H1 (cell line): ENCODE results near the gene OPCML. TPM values are rescaled to one million over a fixed set of nuclear protein-coding genes. Genes with fewer than 3 reads are reported as not detected.

ENCODE experiments used
- CTCF ChIA-PET: fragments of 300-600 bp; sonication (Branson Sonifier 250); formaldehyde crosslinking; loops from one replicate; lab custom pipeline; 2021; ENCODE audit not compliant: partially characterized antibody; lab: Charles Lee
- POLR2A ChIA-PET: fragments of 300-600 bp; sonication (Branson Sonifier 250); formaldehyde crosslinking; loops from one replicate; lab custom pipeline; 2021; ENCODE audit warnings: inconsistent platforms; ENCODE audit not compliant: partially characterized antibody; lab: Charles Lee
- DNase-seq, 2 experiments: peaks; one replicate each; pipeline versions ENCODE4 v3.0.0 to v3.0.0-alpha.2; 2010 to 2022; ENCODE audit warnings: low spot score in 2 of 2, low read depth in 1 of 2, mixed read lengths in 1 of 2
- FAIRE-seq: peaks from 2 replicates; lab custom pipeline; 2011; peaks lifted over from hg19 to GRCh38; lab: Jason Lieb, UNC
- H2AFZ ChIP-seq: 2 replicates; pipeline ENCODE4 v1.8.1; 2012; ENCODE audit warnings: low read length, inconsistent platforms
- H2AK5ac ChIP-seq: 2 replicates; pipeline ENCODE4 v1.6.1; 2013; ENCODE audit warnings: low read depth, low read length
- H2BK120ac ChIP-seq: replicated peaks from 2 replicates; pipeline ENCODE3; 2013; ENCODE audit warnings: low read depth, low read length, inconsistent platforms
- H2BK12ac ChIP-seq: 2 replicates; pipeline ENCODE4 v1.6.1; 2013; ENCODE audit warnings: low read depth, low read length
- H2BK15ac ChIP-seq: 2 replicates; pipeline ENCODE4 v1.6.1; 2013; ENCODE audit warnings: low read length
- H2BK20ac ChIP-seq: 2 replicates; pipeline ENCODE4 v1.6.1; 2013; ENCODE audit warnings: low read length
- H2BK5ac ChIP-seq: 2 replicates; pipeline ENCODE4 v1.6.1; 2013; ENCODE audit warnings: low read depth, low read length
- H3K14ac ChIP-seq: 2 replicates; pipeline ENCODE4 v1.6.1; 2013; ENCODE audit warnings: inconsistent platforms; ENCODE audit not compliant: insufficient read length
- H3K18ac ChIP-seq: 2 replicates; pipeline ENCODE4 v1.6.1; 2013; ENCODE audit warnings: low read length; ENCODE audit errors: extremely low read depth
- H3K23ac ChIP-seq: 2 replicates; pipeline ENCODE4 v1.6.1; 2013; ENCODE audit warnings: inconsistent platforms; ENCODE audit not compliant: insufficient read length
- H3K23me2 ChIP-seq: 2 replicates; pipeline ENCODE4 v1.6.1; 2013; ENCODE audit warnings: low read depth, low read length
- H3K27ac ChIP-seq: 2 replicates; pipeline ENCODE4 v1.6.1; 2011; ENCODE audit warnings: low read depth, low read length, inconsistent platforms
- H3K27me3 ChIP-seq, 4 experiments: replicated peaks in 1 of 4; 1 replicate in 1 of 4; 2 replicates in 3 of 4; pipeline versions ENCODE4 v1.6.1 to v1.8.1; 2011 to 2013; ENCODE audit warnings: low read length in 3 of 4, mild to moderate bottlenecking in 3 of 4, inconsistent platforms in 2 of 4, mixed read lengths in 2 of 4, moderate library complexity in 1 of 4; ENCODE audit not compliant: control insufficient read depth in 3 of 4, insufficient read depth in 3 of 4; ENCODE audit errors: extremely low read depth in 1 of 4
- H3K36me3 ChIP-seq, 4 experiments: 2 replicates each; pipeline versions ENCODE4 v1.6.1 to v1.8.1; 2011 to 2013; ENCODE audit warnings: mild to moderate bottlenecking in 4 of 4, low read length in 3 of 4, moderate library complexity in 2 of 4, control low read depth in 1 of 4, inconsistent platforms in 1 of 4; ENCODE audit not compliant: insufficient read depth in 4 of 4, control insufficient read depth in 2 of 4
- H3K4ac ChIP-seq: replicated peaks from 2 replicates; pipeline ENCODE3; 2013; ENCODE audit warnings: low read length, low read depth, mixed read lengths, inconsistent platforms; ENCODE audit not compliant: insufficient read length
- H3K4me1 ChIP-seq, 4 experiments: replicated peaks in 1 of 4; 1 replicate in 1 of 4; 2 replicates in 3 of 4; pipeline versions ENCODE4 v1.6.1 to v1.8.1; 2011 to 2013; ENCODE audit warnings: low read length in 3 of 4, inconsistent platforms in 2 of 4, mixed read lengths in 1 of 4; ENCODE audit not compliant: insufficient read depth in 4 of 4, control insufficient read depth in 3 of 4
- H3K4me2 ChIP-seq, 2 experiments: 2 replicates each; pipeline versions ENCODE4 v1.6.1 to v1.8.1; 2011 to 2013; ENCODE audit warnings: low read depth in 2 of 2, low read length in 2 of 2, control low read depth in 1 of 2, inconsistent platforms in 1 of 2, mild to moderate bottlenecking in 1 of 2; ENCODE audit not compliant: insufficient read depth in 1 of 2
- H3K4me3 ChIP-seq, 4 experiments: fragments of 200-600, 300-600 bp in 1 of 4; sonication (generic), shearing (Covaris generic), sonication (Bioruptor Twin) in 1 of 4; 2 replicates each; pipeline versions ENCODE4 v1.5.1 to v1.8.1; 2011 to 2016; ENCODE audit warnings: low read length in 4 of 4, low read depth in 3 of 4, control low read depth in 2 of 4, inconsistent platforms in 2 of 4, mild to moderate bottlenecking in 2 of 4, mixed read lengths in 1 of 4, moderate library complexity in 1 of 4; ENCODE audit not compliant: insufficient read depth in 2 of 4; ENCODE audit errors: extremely low read depth in 1 of 4
- H3K56ac ChIP-seq: replicated peaks from 2 replicates; pipeline ENCODE3; 2013; ENCODE audit warnings: low read depth, mild to moderate bottlenecking, mixed read lengths, low read length, inconsistent platforms; ENCODE audit not compliant: insufficient read length
- H3K79me1 ChIP-seq: 2 replicates; pipeline ENCODE4 v1.6.1; 2013; ENCODE audit warnings: low read depth, low read length, control low read depth
- H3K79me2 ChIP-seq, 2 experiments: 2 replicates each; pipeline versions ENCODE4 v1.6.1 to v1.8.1; 2012 to 2013; ENCODE audit warnings: low read length in 2 of 2, mild to moderate bottlenecking in 2 of 2, inconsistent platforms in 1 of 2; ENCODE audit not compliant: insufficient read depth in 2 of 2, control insufficient read depth in 1 of 2
- H3K9ac ChIP-seq, 4 experiments: replicated peaks in 1 of 4; 1 replicate in 1 of 4; 2 replicates in 3 of 4; pipeline versions ENCODE4 v1.6.1 to v1.8.1; 2011 to 2013; ENCODE audit warnings: low read depth in 3 of 4, low read length in 3 of 4, control low read depth in 2 of 4, mild to moderate bottlenecking in 2 of 4, moderate library complexity in 2 of 4, inconsistent platforms in 1 of 4; ENCODE audit errors: extremely low read depth in 1 of 4
- H3K9me3 ChIP-seq, 2 experiments: 2 replicates each; pipeline versions ENCODE4 v1.6.1 to v1.8.1; 2012 to 2013; ENCODE audit warnings: mild to moderate bottlenecking in 2 of 2, moderate library complexity in 2 of 2, control low read depth in 1 of 2, inconsistent platforms in 1 of 2, low read depth in 1 of 2, low read length in 1 of 2, mixed read lengths in 1 of 2; ENCODE audit not compliant: insufficient read depth in 2 of 2
- H4K20me1 ChIP-seq, 2 experiments: replicated peaks in 1 of 2; 2 replicates each; pipeline versions ENCODE3 to v1.8.1; 2011 to 2013; ENCODE audit warnings: inconsistent platforms in 2 of 2, low read length in 2 of 2, mild to moderate bottlenecking in 1 of 2; ENCODE audit not compliant: insufficient read depth in 2 of 2, control insufficient read depth in 1 of 2
- H4K5ac ChIP-seq: 2 replicates; pipeline ENCODE4 v1.6.1; 2013; ENCODE audit warnings: low read length, low read depth, mixed read lengths, inconsistent platforms; ENCODE audit not compliant: insufficient read length
- H4K8ac ChIP-seq: 2 replicates; pipeline ENCODE4 v1.8.0; 2013; ENCODE audit warnings: mild to moderate bottlenecking, moderate library complexity, low read length, inconsistent platforms; ENCODE audit not compliant: insufficient read depth; ENCODE audit errors: extremely low read depth
- H4K91ac ChIP-seq: replicated peaks from 2 replicates; pipeline ENCODE3; 2013; ENCODE audit warnings: low read length, mixed read lengths, inconsistent platforms; ENCODE audit not compliant: insufficient read length
- CHD1 ChIP-seq: IDR thresholded peaks from 2 replicates; pipeline ENCODE4 v1.6.1; 2012; ENCODE audit warnings: low read depth, low read length, improper control_type of control experiment
- CTBP2 ChIP-seq: IDR thresholded peaks from 2 replicates; pipeline ENCODE4 v1.7.0; 2011; ENCODE audit warnings: borderline replicate concordance, mild to moderate bottlenecking, moderate library complexity, mixed read lengths, low read length; ENCODE audit not compliant: insufficient read depth, insufficient read length
- JUN ChIP-seq: IDR thresholded peaks from 2 replicates; pipeline ENCODE4 v1.6.1; 2011; ENCODE audit warnings: low read depth, mild to moderate bottlenecking, improper control_type of control experiment, low read length
- KDM5A ChIP-seq: fragments of 200-600 bp; IDR thresholded peaks from 2 replicates; pipeline ENCODE4 v1.7.1; 2012; ENCODE audit warnings: mild to moderate bottlenecking, low read length, inconsistent platforms, mixed read lengths
- PHF8 ChIP-seq: fragments of 200-600 bp; sonication (generic); conservative IDR thresholded peaks from 2 replicates; pipeline ENCODE4 v1.7.1; 2012; ENCODE audit warnings: low read depth, mild to moderate bottlenecking, inconsistent platforms, low read length, moderate library complexity
- SAP30 ChIP-seq: fragments of 300-600 bp; sonication (generic); IDR thresholded peaks from 2 replicates; pipeline ENCODE4 v1.7.1; 2012; ENCODE audit warnings: low read length, moderate library complexity, mild to moderate bottlenecking, inconsistent platforms; ENCODE audit not compliant: insufficient read depth, insufficient replicate concordance
- SUZ12 ChIP-seq: fragments of 200-600 bp; sonication (generic); IDR thresholded peaks from 2 replicates; pipeline ENCODE4 v1.6.1; 2012; ENCODE audit warnings: mild to moderate bottlenecking, inconsistent platforms, low read length, moderate library complexity, mixed read lengths
- TCF12 ChIP-seq: IDR thresholded peaks from 2 replicates; pipeline ENCODE4 v1.6.1; 2011; ENCODE audit warnings: low read depth, mild to moderate bottlenecking, low read length
- WGBS, 2 experiments: shearing (Covaris generic) in 1 of 2; methylation state at CpG; one replicate each; pipeline versions ENCODE4 v1.1.6 to v1.1.7; 2013 to 2015; ENCODE audit warnings: low lambda C conversion rate in 2 of 2, mixed read lengths in 2 of 2, inconsistent platforms in 1 of 2, low coverage in 1 of 2, missing lambda C conversion rate in 1 of 2; ENCODE audit not compliant: insufficient replicate concordance in 2 of 2, insufficient coverage in 1 of 2, insufficient read length in 1 of 2; ENCODE audit errors: extremely low coverage in 1 of 2, missing lambda C conversion rate in 1 of 2; 5-methylcytosine and 5-hydroxymethylcytosine counted together
- polyA plus RNA-seq, 7 experiments: library from polyadenylated mRNA; depleted of rRNA in 3 of 7; stranded (reverse) in 5 of 7; unstranded in 2 of 7; fragments of >200 nt in 5 of 7; fragments of 200-250 nt in 2 of 7; gene quantifications; 1 replicate in 5 of 7; 2 replicates in 1 of 7; 4 replicates in 1 of 7; pipeline versions ENCODE4 v1.2.1 to v1.2.3, GENCODE V29; 2011 to 2013; ENCODE audit warnings: missing spikeins in 2 of 7, mixed read lengths in 2 of 7
- total RNA-seq: library from RNA; stranded (reverse); fragmentation: NEBNext Ultra II Directional; extraction: Animal tissue kit (Norgen Biotek cat#: 25700); gene quantifications from 2 replicates; pipeline ENCODE4 v1.2.1, GENCODE V29; 2021

The OPCML gene
- total and polyA plus RNA-seq, 2 of the 8 experiments (the other 6 are each of a cell fraction or from before 2014, with no cell fraction given), result 2.3 to 3.1 TPM

GRCh38 chr11:133492895-133493294 lies 39.4 kb downstream of the OPCML start:
- DNase-seq (no peak), FAIRE-seq (no peak)
- H3K27ac ChIP-seq, result no peak overlapping the region
- POLR2A ChIA-PET, result no interaction called here
- H4K91ac ChIP-seq, result no peak overlapping the region
- H3K4ac ChIP-seq, result no peak overlapping the region
- H3K27me3 ChIP-seq, result no peaks in the 10 kb centered on the region
- no peak overlapping the region for H2BK5ac ChIP-seq
- H3K4me1 ChIP-seq, result no peaks in the 10 kb centered on the region
- no peak overlapping the region for H3K4me3 ChIP-seq
- CTCF ChIA-PET, result no interaction called here
- H3K14ac ChIP-seq, result no peak overlapping the region
- WGBS, 2 experiments, result 72% methylated on average over 5 of the region's 5 CpGs; no CpG with 5 or more reads in 1 of the 2 experiments
- no peak overlapping the region for H2BK12ac ChIP-seq
- no peak overlapping the region for H4K5ac ChIP-seq
- H3K4me2 ChIP-seq, result no peak overlapping the region
- H2BK15ac ChIP-seq, result no peak overlapping the region
- no peak overlapping the region for H2AFZ ChIP-seq
- no peaks in the 10 kb centered on the region for H3K79me1 ChIP-seq
- H3K9ac ChIP-seq, result no peak overlapping the region
- no peak overlapping the region for H3K18ac ChIP-seq
- no peaks in the 10 kb centered on the region for H3K23me2 ChIP-seq
- no peak overlapping the region for H2BK20ac ChIP-seq
- H3K56ac ChIP-seq, result no peak overlapping the region
- no peak overlapping the region for H4K8ac ChIP-seq
- H3K9me3 ChIP-seq, result no peaks in the 10 kb centered on the region
- H2AK5ac ChIP-seq, result no peak overlapping the region
- no peaks in the 10 kb centered on the region for H4K20me1 ChIP-seq
- no peaks in the 10 kb centered on the region for H3K79me2 ChIP-seq
- no peak overlapping the region for H2BK120ac ChIP-seq
- no peak overlapping the region for H3K23ac ChIP-seq
- no peaks in the 10 kb centered on the region for H3K36me3 ChIP-seq
- TF ChIP-seq SAP30 (no peak), JUN (no peak), PHF8 (no peak), CTBP2 (no peak), KDM5A (no peak), SUZ12 (no peak), TCF12 (no peak), CHD1 (no peak)
